ENCODE results near the gene COBL. TPM values are rescaled to one million over a fixed set of nuclear protein-coding genes. Genes with fewer than 3 reads are reported as not detected.

The COBL gene
- total RNA-seq, 2 donors from 2014 or later, result not detected

- no peaks in the 10 kb centered on the region for H3K4me1 Mint-ChIP-seq
- no peak overlapping the region for H3K4me3 Mint-ChIP-seq
- H3K9me3 Mint-ChIP-seq, result no peaks in the 10 kb centered on the region
- no peak overlapping the region for H3K27ac Mint-ChIP-seq
- no peaks in the 10 kb centered on the region for H3K36me3 Mint-ChIP-seq (ENCODE audit: low read depth)
- no peaks in the 10 kb centered on the region for H3K27me3 Mint-ChIP-seq
- no peak for ATAC-seq (replicated peaks)
These were observed 237.1 kb downstream of the COBL start for GRCh38 chr7:51079494-51079893.

GRCh38 chr7:51078653-51079052 is 238.0 kb downstream of the COBL start:
- H3K36me3 Mint-ChIP-seq (ENCODE audit: low read depth), result no peaks in the 10 kb centered on the region
- no peak overlapping the region for H3K4me3 Mint-ChIP-seq
- no peaks in the 10 kb centered on the region for H3K4me1 Mint-ChIP-seq
- H3K27me3 Mint-ChIP-seq, result no peaks in the 10 kb centered on the region
- no peak for ATAC-seq (replicated peaks)
- H3K27ac Mint-ChIP-seq, result no peak overlapping the region
- no peaks in the 10 kb centered on the region for H3K9me3 Mint-ChIP-seq

GRCh38 chr7:51077987-51078370 is 238.6 kb downstream of the COBL start:
- H3K36me3 Mint-ChIP-seq (ENCODE audit: low read depth), result no peaks in the 10 kb centered on the region
- H3K27ac Mint-ChIP-seq, result no peak overlapping the region
- no peaks in the 10 kb centered on the region for H3K9me3 Mint-ChIP-seq
- H3K4me3 Mint-ChIP-seq, result no peak overlapping the region
- no peak for ATAC-seq (replicated peaks)
- H3K27me3 Mint-ChIP-seq, result no peaks in the 10 kb centered on the region
- H3K4me1 Mint-ChIP-seq, result no peaks in the 10 kb centered on the region

GRCh38 chr7:51077316-51077986 is 239.2 kb downstream of the COBL start:
- Mint-ChIP-seq H3K9me3 (no peaks in the 10 kb centered on the region), H3K36me3 (ENCODE audit: low read depth) (no peaks in the 10 kb centered on the region), H3K27ac (no peak overlapping the region), H3K4me3 (no peak overlapping the region), H3K4me1 (no peaks in the 10 kb centered on the region), H3K27me3 (no peaks in the 10 kb centered on the region)
- no peak for ATAC-seq (replicated peaks)

- Mint-ChIP-seq H3K27ac (no peak overlapping the region), H3K9me3 (no peaks in the 10 kb centered on the region), H3K4me1 (no peaks in the 10 kb centered on the region), H3K4me3 (no peak overlapping the region), H3K36me3 (ENCODE audit: low read depth) (no peaks in the 10 kb centered on the region), H3K27me3 (no peaks in the 10 kb centered on the region)
- no peak for ATAC-seq (replicated peaks)
These were observed 240.7 kb downstream of the COBL start for GRCh38 chr7:51075681-51076580.

GRCh38 chr7:51073171-51073570 is 243.4 kb downstream of the COBL start:
- H3K9me3 Mint-ChIP-seq, result no peaks in the 10 kb centered on the region
- H3K27me3 Mint-ChIP-seq, result no peaks in the 10 kb centered on the region
- no peak overlapping the region for H3K4me3 Mint-ChIP-seq
- H3K27ac Mint-ChIP-seq, result no peak overlapping the region
- H3K4me1 Mint-ChIP-seq, result no peaks in the 10 kb centered on the region
- no peaks in the 10 kb centered on the region for H3K36me3 Mint-ChIP-seq (ENCODE audit: low read depth)
- no peak for ATAC-seq (replicated peaks)

GRCh38 chr7:51072281-51072680 is 244.3 kb downstream of the COBL start:
- Mint-ChIP-seq H3K27ac (no peak overlapping the region), H3K9me3 (no peaks in the 10 kb centered on the region), H3K36me3 (ENCODE audit: low read depth) (no peaks in the 10 kb centered on the region), H3K4me1 (no peaks in the 10 kb centered on the region), H3K27me3 (no peaks in the 10 kb centered on the region), H3K4me3 (no peak overlapping the region)
- no peak for ATAC-seq (replicated peaks)

GRCh38 chr7:51071427-51071826 is 245.2 kb downstream of the COBL start:
- Mint-ChIP-seq H3K27ac (no peak overlapping the region), H3K4me3 (no peak overlapping the region), H3K27me3 (no peaks in the 10 kb centered on the region), H3K9me3 (no peaks in the 10 kb centered on the region), H3K36me3 (ENCODE audit: low read depth) (no peaks in the 10 kb centered on the region), H3K4me1 (no peaks in the 10 kb centered on the region)
- ATAC-seq (replicated peaks), result no peak

- Mint-ChIP-seq H3K4me1 (no peaks in the 10 kb centered on the region), H3K27ac (no peak overlapping the region), H3K9me3 (no peaks in the 10 kb centered on the region), H3K36me3 (ENCODE audit: low read depth) (no peaks in the 10 kb centered on the region), H3K4me3 (no peak overlapping the region), H3K27me3 (no peaks in the 10 kb centered on the region)
- ATAC-seq (replicated peaks), result no peak
These were observed 246.5 kb downstream of the COBL start for GRCh38 chr7:51070151-51070550.

- Mint-ChIP-seq H3K9me3 (no peaks in the 10 kb centered on the region), H3K27me3 (no peaks in the 10 kb centered on the region), H3K4me3 (no peak overlapping the region), H3K27ac (no peak overlapping the region), H3K36me3 (ENCODE audit: low read depth) (no peaks in the 10 kb centered on the region), H3K4me1 (no peaks in the 10 kb centered on the region)
- ATAC-seq (replicated peaks), result no peak
These were observed 247.1 kb downstream of the COBL start for GRCh38 chr7:51069411-51070083.

- Mint-ChIP-seq H3K9me3 (no peaks in the 10 kb centered on the region), H3K27ac (no peak overlapping the region), H3K36me3 (ENCODE audit: low read depth) (no peaks in the 10 kb centered on the region), H3K4me1 (no peaks in the 10 kb centered on the region), H3K4me3 (no peak overlapping the region), H3K27me3 (no peaks in the 10 kb centered on the region)
- ATAC-seq (replicated peaks), result no peak
These were observed 248.2 kb downstream of the COBL start for GRCh38 chr7:51068401-51068800.

- no peak for ATAC-seq (replicated peaks)
- H3K27me3 Mint-ChIP-seq, result no peaks in the 10 kb centered on the region
- no peaks in the 10 kb centered on the region for H3K4me1 Mint-ChIP-seq
- no peaks in the 10 kb centered on the region for H3K36me3 Mint-ChIP-seq (ENCODE audit: low read depth)
- H3K27ac Mint-ChIP-seq, result no peak overlapping the region
- H3K9me3 Mint-ChIP-seq, result no peaks in the 10 kb centered on the region
- no peak overlapping the region for H3K4me3 Mint-ChIP-seq
These were observed 248.9 kb downstream of the COBL start for GRCh38 chr7:51067757-51068156.

- no peak overlapping the region for H3K4me3 Mint-ChIP-seq
- H3K4me1 Mint-ChIP-seq, result no peaks in the 10 kb centered on the region
- H3K36me3 Mint-ChIP-seq (ENCODE audit: low read depth), result no peaks in the 10 kb centered on the region
- no peaks in the 10 kb centered on the region for H3K27me3 Mint-ChIP-seq
- ATAC-seq (replicated peaks), result no peak
- H3K27ac Mint-ChIP-seq, result no peak overlapping the region
- H3K9me3 Mint-ChIP-seq, result no peaks in the 10 kb centered on the region
These were observed 249.4 kb downstream of the COBL start for GRCh38 chr7:51067258-51067657.

GRCh38 chr7:51066405-51066882 is 250.2 kb downstream of the COBL start:
- no peak overlapping the region for H3K27ac Mint-ChIP-seq
- H3K4me1 Mint-ChIP-seq, result no peaks in the 10 kb centered on the region
- no peak for ATAC-seq (replicated peaks)
- no peak overlapping the region for H3K4me3 Mint-ChIP-seq
- no peaks in the 10 kb centered on the region for H3K27me3 Mint-ChIP-seq
- H3K36me3 Mint-ChIP-seq (ENCODE audit: low read depth), result no peaks in the 10 kb centered on the region
- no peaks in the 10 kb centered on the region for H3K9me3 Mint-ChIP-seq

- Mint-ChIP-seq H3K4me3 (no peak overlapping the region), H3K27me3 (no peaks in the 10 kb centered on the region), H3K36me3 (ENCODE audit: low read depth) (no peaks in the 10 kb centered on the region)
These were observed 250.8 kb downstream of the COBL start for GRCh38 chr7:51065766-51066165.

More at GRCh38 chr7:51065766-51066165, 250.8 kb downstream of the COBL start:
- H3K4me1 Mint-ChIP-seq, result no peaks in the 10 kb centered on the region
- H3K27ac Mint-ChIP-seq, result no peak overlapping the region
- no peaks in the 10 kb centered on the region for H3K9me3 Mint-ChIP-seq
- no peak for ATAC-seq (replicated peaks)
